Measurements from ENCODE around the gene ESYT1. TPM values are rescaled to one million over a fixed set of nuclear protein-coding genes. Genes with fewer than 3 reads are reported as not detected.

The ESYT1 gene
- total and polyA plus RNA-seq, 9 of the 15 experiments (the other 6 are each of a cell fraction or from before 2014, with no cell fraction given) = 132 to 420 (median 164) TPM

- TF ChIP-seq MTF1 (CRISPR knock-in tag; IDR thresholded peaks at IDR 0.05; ENCODE audit: borderline replicate concordance) = no peak
- TF ChIP-seq MYC (IDR thresholded peaks at IDR 0.05; ENCODE audit: low read depth, low read length) = peak; percentile 56; the same call in 1 of the 2 replicates
- no peak for TF ChIP-seq MYC (CRISPR knock-in tag; IDR thresholded peaks at IDR 0.05; ENCODE audit: borderline replicate concordance, low read depth)
- TF ChIP-seq ELF2 (CRISPR knock-in tag; IDR thresholded peaks at IDR 0.05) = no peak
- TF ChIP-seq MCM5 (IDR thresholded peaks at IDR 0.05; ENCODE audit: low read depth) = no peak
- TF ChIP-seq FUS (optimal IDR thresholded peaks at IDR 0.05; ENCODE audit: low read depth, low read length) = peak; percentile 32
- peak; percentile 87; the same call in 1 of the 2 replicates for TF ChIP-seq CTBP1 (IDR thresholded peaks at IDR 0.05; ENCODE audit: borderline replicate concordance)
- TF ChIP-seq HDAC1 (IDR thresholded peaks at IDR 0.05) = peak in 1 of 2 experiments; percentile 91; a peak in 2 of 4 replicates
- no peak for TF ChIP-seq ZNF121 (CRISPR knock-in tag; conservative IDR thresholded peaks at IDR 0.05)
- TF ChIP-seq CXXC5 (CRISPR knock-in tag; IDR thresholded peaks at IDR 0.05) = peak; percentile 91
- no peak for TF ChIP-seq CHD1 (IDR thresholded peaks at IDR 0.05; ENCODE audit: low read length)
- TF ChIP-seq SUPT5H (IDR thresholded peaks at IDR 0.05) = peak; percentile 52
- peak; percentile 67 for TF ChIP-seq FOXP1 (CRISPR knock-in tag; IDR thresholded peaks at IDR 0.05)
- no peak for TF ChIP-seq ZZZ3 (IDR thresholded peaks at IDR 0.05)
- TF ChIP-seq MEF2D (tag; conservative IDR thresholded peaks at IDR 0.05; ENCODE audit: low read depth) = no peak
- no peak for TF ChIP-seq BRD4 (IDR thresholded peaks at IDR 0.05)
- TF ChIP-seq FOXK1 (CRISPR knock-in tag; IDR thresholded peaks at IDR 0.05; ENCODE audit: borderline replicate concordance) = peak; percentile 61; the same call in 1 of the 2 replicates
- no peak for TF ChIP-seq ZNF507 (tag; conservative IDR thresholded peaks at IDR 0.05)
- TF ChIP-seq ATF1 (CRISPR knock-in tag; IDR thresholded peaks at IDR 0.05) = no peak
- peak; percentile 60; the same call in 1 of the 2 replicates for TF ChIP-seq ATF1 (tag; IDR thresholded peaks at IDR 0.05)
- TF ChIP-seq TAF7 (tag; IDR thresholded peaks at IDR 0.05) = no peak
- no peak for TF ChIP-seq IFI16 (CRISPR knock-in tag; IDR thresholded peaks at IDR 0.05)
- peak; percentile 74 for TF ChIP-seq ATF7 (IDR thresholded peaks at IDR 0.05)
- peak; percentile 33 for TF ChIP-seq MEIS2 (IDR thresholded peaks at IDR 0.05; ENCODE audit: partially characterized antibody)
- no peak for TF ChIP-seq ETV6 (IDR thresholded peaks at IDR 0.05; ENCODE audit: borderline replicate concordance in 1 of 2, low read depth in 2 of 2, low read length in 1 of 2)
- TF ChIP-seq ETV6 (CRISPR knock-in tag; IDR thresholded peaks at IDR 0.05; ENCODE audit: borderline replicate concordance) = no peak
- no peak; the same call in 1 of the 2 replicates for TF ChIP-seq MXI1 (IDR thresholded peaks at IDR 0.05; ENCODE audit: low read depth, low read length)
- TF ChIP-seq GABPB2 (CRISPR knock-in tag; conservative IDR thresholded peaks at IDR 0.05) = no peak
- peak; percentile 21; the same call in 1 of the 2 replicates for TF ChIP-seq ZNF143 (CRISPR knock-in tag; IDR thresholded peaks at IDR 0.05)
- peak; percentile 96 for TF ChIP-seq JUND (IDR thresholded peaks at IDR 0.05; ENCODE audit: borderline replicate concordance, low read depth, low read length)
- TF ChIP-seq JUND (tag; IDR thresholded peaks at IDR 0.05; ENCODE audit: borderline replicate concordance, low read depth, low read length) = peak; percentile 94; the same call in 2 of the 3 replicates
- TF ChIP-seq ZNF212 (CRISPR knock-in tag; IDR thresholded peaks at IDR 0.05) = no peak
These were observed 48.1 kb upstream of the ESYT1 start, which contains the start of gene ERBB3 (continued) for GRCh38 chr12:56079723-56080555.

All from K562 (cell line).